ENCODE measurements around the gene B9D1. TPM values are rescaled to one million over a fixed set of nuclear protein-coding genes. Genes with fewer than 3 reads are reported as not detected.

Gene B9D1
- total RNA-seq, 2 donors from 2014 or later: 10.4 to 53.4 TPM

- DNase-seq (no peak), ATAC-seq (no peak)
- intact Hi-C loops (cut with DNase I): no loop called here
Measured at GRCh38 chr17:19333132-19333440, 29.4 kb downstream of the B9D1 start.

GRCh38 chr17:19332371-19333131 is 30.0 kb downstream of the B9D1 start:
- Histone ChIP-seq H3K27ac (no peak overlapping the region), H3K4me1 (peaks cover 3% of the 10 kb centered on the region), H3K36me3 (replicated peaks in 1 of 2; ENCODE audit: insufficient read depth in 1 of 2, low read depth in 2 of 2) (no peaks in the 10 kb centered on the region), H3K9me3 (no peaks in the 10 kb centered on the region), H3K4me3 (no peak overlapping the region), H3K27me3 (no peaks in the 10 kb centered on the region)
- TF ChIP-seq, protein P1, sequence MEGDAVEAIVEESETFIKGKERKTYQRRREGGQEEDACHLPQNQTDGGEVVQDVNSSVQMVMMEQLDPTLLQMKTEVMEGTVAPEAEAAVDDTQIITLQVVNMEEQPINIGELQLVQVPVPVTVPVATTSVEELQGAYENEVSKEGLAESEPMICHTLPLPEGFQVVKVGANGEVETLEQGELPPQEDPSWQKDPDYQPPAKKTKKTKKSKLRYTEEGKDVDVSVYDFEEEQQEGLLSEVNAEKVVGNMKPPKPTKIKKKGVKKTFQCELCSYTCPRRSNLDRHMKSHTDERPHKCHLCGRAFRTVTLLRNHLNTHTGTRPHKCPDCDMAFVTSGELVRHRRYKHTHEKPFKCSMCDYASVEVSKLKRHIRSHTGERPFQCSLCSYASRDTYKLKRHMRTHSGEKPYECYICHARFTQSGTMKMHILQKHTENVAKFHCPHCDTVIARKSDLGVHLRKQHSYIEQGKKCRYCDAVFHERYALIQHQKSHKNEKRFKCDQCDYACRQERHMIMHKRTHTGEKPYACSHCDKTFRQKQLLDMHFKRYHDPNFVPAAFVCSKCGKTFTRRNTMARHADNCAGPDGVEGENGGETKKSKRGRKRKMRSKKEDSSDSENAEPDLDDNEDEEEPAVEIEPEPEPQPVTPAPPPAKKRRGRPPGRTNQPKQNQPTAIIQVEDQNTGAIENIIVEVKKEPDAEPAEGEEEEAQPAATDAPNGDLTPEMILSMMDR (IDR thresholded peaks at IDR 0.05): no peak
- TF ChIP-seq POLR2A (IDR thresholded peaks at IDR 0.05): no peak
- ATAC-seq (no peak), DNase-seq (no peak)
- WGBS, 2 donors: 75 to 76% methylated on average over 5 to 6 of the region's 6 CpGs
- intact Hi-C loops (cut with DNase I): no loop called here

More at GRCh38 chr17:19333132-19333440, 29.4 kb downstream of the B9D1 start:
- Histone ChIP-seq H3K27me3 (no peaks in the 10 kb centered on the region), H3K36me3 (replicated peaks in 1 of 2; ENCODE audit: insufficient read depth in 1 of 2, low read depth in 2 of 2) (no peaks in the 10 kb centered on the region), H3K4me3 (no peak overlapping the region), H3K27ac (no peak overlapping the region), H3K4me1 (peaks cover 8% of the 10 kb centered on the region), H3K9me3 (no peaks in the 10 kb centered on the region)
- no peak for TF ChIP-seq POLR2A (IDR thresholded peaks at IDR 0.05)
- TF ChIP-seq, protein P1 (IDR thresholded peaks at IDR 0.05): no peak
- 91% methylated on average over 1 of the region's 1 CpG; no CpG with 5 or more reads in 1 of the 2 donors for WGBS, 2 donors

DNA sequence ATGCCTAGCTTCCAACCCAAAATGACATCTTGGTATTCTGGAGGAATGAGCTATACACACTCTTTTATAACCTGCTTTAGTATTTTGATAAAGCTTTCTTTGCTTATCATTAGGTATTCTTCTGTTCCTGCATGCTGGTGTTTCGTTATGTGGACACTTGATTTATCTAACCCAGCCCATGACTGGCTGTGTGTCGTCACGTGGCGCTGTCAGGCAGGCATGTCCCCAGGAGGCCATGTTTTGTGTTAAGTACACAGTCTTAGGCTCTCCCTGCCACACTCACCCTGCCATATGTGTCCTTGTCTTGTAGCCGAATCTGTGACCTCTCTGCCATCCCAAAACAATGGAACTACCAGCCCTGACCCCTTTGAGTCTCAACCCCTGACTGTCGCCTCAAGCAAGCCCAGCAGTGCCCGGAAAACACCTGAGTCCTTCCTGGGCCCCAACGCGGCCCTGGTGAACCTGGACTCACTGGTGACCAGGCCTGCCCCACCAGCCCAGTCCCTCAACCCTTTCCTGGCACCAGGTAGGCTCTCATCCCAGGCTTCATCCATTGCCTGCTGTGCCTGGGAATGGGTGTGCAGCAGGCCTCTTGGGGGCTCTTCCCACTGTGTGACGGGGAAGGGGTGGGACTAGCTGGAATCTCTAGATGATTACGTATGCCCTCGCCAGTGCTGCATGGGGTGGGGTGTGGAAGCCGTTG is 30.8 kb downstream of the B9D1 start:
- intact Hi-C loops (cut with DNase I): no loop called here
- DNase-seq (no peak), ATAC-seq (no peak)
- Histone ChIP-seq H3K4me1 (no peaks in the 10 kb centered on the region), H3K27me3 (no peaks in the 10 kb centered on the region), H3K9me3 (no peaks in the 10 kb centered on the region), H3K27ac (no peak overlapping the region), H3K4me3 (no peak overlapping the region), H3K36me3 (replicated peaks in 1 of 2; ENCODE audit: insufficient read depth in 1 of 2, low read depth in 2 of 2) (no peaks in the 10 kb centered on the region)
- TF ChIP-seq POLR2A (IDR thresholded peaks at IDR 0.05): no peak
- TF ChIP-seq, protein P1 (IDR thresholded peaks at IDR 0.05): no peak
- 89 to 92% methylated on average over 13 of the region's 13 CpGs for WGBS, 2 donors

- intact Hi-C loops (cut with DNase I): no loop called here
Measured at GRCh38 chr17:19331134-19331533, 31.4 kb downstream of the B9D1 start.

More at GRCh38 chr17:19331134-19331533, 31.4 kb downstream of the B9D1 start:
- DNase-seq (no peak), ATAC-seq (no peak)
- WGBS, 2 donors: 92 to 93% methylated on average over 4 of the region's 4 CpGs
- Histone ChIP-seq H3K4me3 (no peak overlapping the region), H3K9me3 (no peaks in the 10 kb centered on the region), H3K36me3 (replicated peaks in 1 of 2; ENCODE audit: insufficient read depth in 1 of 2, low read depth in 2 of 2) (no peaks in the 10 kb centered on the region), H3K4me1 (no peaks in the 10 kb centered on the region), H3K27me3 (no peaks in the 10 kb centered on the region), H3K27ac (no peak overlapping the region)
- TF ChIP-seq POLR2A (IDR thresholded peaks at IDR 0.05): no peak
- TF ChIP-seq, protein P1 (IDR thresholded peaks at IDR 0.05): no peak
